ENCODE data around the gene LAPTM5.

Gene LAPTM5

DNA sequence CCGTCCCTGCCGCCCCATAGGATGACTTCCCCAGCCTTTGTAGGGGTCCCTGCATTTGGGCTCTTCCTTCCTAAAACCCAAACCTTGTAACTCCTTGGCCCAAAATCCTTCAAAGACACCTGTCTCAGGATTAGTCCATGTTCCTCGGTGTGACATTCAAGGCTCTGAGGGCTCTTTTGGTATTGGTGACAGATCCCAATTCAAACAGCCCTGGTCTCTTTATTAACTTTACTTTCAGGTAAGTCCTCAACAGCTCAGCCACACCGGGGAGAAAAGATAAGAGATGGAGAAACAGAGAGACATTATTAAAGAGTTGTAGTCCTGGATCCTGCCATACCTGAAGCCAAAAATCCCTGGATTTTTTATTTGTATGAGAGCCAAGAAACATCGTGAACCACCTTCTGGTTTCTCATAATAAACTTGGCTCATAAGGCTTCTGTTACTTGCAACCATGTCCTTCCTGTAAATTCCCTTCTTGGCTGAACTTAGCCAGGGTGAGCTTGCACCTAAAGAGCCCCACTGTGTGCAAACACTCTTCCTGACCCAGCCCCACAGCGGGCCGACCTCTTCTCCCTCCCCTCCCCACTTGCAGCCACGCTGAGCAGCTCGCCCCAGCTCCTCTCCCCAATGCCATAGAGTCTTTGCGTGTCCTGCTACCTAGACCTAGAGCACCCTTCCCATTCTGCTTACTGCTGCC lies 26.3 kb downstream of the LAPTM5 start:
- DNase-seq (ENCODE audit: low spot score) (no peak), FAIRE-seq (no peak)

DNA sequence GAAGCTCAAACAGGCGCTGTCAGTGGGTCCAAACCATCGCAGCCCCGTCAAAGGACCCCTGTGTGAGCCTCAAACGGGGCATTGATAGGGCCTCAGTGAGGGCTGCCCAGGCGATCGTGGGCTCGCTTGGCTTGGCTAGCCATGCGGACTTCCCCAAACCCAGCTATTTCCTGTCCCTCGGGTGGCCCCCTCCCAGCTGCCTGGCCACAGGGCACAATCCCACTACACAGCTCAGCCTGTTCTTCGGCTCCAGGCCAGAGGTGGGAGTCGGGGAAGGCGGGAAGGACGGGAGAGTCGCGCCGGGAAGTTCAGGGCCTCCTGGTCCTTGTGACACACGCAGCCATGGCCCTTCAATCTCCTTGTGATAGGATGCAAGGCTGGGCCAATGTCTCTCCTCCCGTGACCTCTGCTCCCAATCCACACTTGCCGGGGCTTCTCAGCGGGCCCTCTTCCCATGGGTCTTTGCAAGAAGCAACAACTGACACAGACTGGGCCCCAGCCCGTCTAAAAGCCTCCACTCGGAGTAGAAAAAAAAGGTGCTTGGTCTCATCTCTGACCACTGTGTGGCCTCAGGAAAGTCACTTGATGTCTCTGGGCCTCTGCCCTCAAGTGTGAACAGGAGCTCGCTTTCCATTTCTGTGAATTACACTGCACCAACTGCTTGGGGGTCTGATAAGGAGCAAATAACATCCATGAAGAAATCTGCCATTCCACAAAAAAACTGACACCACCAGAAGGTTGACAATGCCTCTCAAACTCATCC lies 27.0 kb downstream of the LAPTM5 start:
- DNase-seq (ENCODE audit: low spot score) (no peak), FAIRE-seq (no peak)

DNA sequence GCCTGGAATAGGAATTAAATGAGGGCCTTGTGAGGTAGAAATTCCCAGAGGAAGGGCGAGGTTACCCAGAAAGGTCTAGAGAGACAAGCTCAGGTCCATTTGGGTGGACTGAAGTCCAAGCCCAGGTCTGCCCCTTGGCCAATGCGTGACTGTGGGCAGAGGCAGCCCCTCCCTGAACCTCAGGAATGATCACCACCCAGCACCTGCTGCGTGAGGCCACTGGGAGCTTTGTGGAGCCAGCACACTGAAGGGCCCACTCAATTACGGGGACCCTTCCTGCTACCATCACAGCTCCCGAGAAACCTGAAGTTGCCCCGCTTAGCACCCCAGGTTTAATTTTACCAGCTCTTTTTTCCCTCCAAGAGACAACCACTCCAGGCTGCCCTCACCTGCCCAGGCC lies 27.7 kb downstream of the LAPTM5 start:
- DNase-seq (ENCODE audit: low spot score) (no peak), FAIRE-seq (no peak)

- no peak for DNase-seq (ENCODE audit: low spot score)
- no peak for FAIRE-seq
Measured at GRCh38 chr1:30728832-30729638, 28.5 kb downstream of the LAPTM5 start.

DNA sequence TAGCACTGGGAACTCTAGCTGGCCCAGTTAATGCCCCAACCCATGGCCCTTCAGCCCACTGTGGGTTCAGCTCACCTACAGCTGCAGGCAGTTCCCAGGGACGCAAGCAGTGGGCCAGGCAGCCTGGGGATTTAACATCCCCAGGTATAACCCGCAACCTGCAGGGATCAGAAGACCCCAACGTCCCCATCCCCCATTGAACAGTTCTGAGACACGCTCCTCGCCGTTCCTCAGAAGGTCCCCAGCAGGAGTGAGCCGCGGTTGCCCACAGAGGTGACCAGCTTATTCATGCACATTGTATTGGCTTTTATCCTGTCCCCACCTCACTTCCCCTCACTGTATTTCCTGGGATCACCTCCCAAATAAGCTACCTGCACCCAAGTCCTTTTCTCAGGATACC lies 29.2 kb downstream of the LAPTM5 start:
- FAIRE-seq (no peak), DNase-seq (ENCODE audit: low spot score) (no peak)

DNA sequence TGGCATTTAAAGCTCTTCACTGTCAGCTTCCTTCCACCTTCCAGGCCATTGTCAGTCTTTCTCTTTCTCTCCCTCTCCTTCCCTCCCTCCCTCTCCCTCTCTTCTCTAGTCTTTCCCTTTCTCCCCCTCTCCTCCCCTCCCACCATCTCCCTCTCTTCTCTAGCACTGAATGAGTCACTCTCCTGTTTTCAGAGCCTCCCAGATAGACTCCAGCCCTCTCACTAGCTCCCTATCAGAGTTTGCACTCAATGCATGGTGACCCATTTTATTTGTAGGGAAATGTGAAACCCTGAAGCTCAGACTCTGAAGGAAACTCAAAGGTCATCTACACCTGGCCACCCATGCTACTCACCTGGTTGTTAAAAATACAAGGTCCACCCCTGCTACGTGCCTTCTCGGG lies 29.8 kb downstream of the LAPTM5 start:
- DNase-seq (ENCODE audit: low spot score) (no peak), FAIRE-seq (no peak)

GRCh38 chr1:30726773-30727684 lies 30.5 kb downstream of the LAPTM5 start:
- no peak for FAIRE-seq
- DNase-seq (ENCODE audit: low spot score): no peak

DNA sequence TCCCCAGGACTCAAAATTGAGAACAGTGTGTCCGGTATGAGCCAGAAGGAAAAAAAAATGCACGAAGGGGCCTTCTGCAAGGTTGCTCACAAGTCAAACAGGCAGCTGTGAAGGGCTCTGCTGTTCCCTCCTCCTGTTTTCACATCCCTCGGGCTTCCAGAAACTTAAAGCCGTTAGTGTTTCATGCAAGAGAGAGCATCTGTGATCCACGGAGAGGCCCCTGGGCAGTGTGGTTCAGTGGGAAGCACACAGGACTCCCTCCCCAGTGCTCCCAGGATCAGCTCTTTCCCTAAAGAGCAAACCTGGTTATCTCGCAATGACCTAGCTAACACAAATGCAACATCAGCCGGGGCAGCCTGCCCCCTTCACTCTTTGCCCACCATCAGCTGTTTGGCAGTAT lies 31.3 kb downstream of the LAPTM5 start:
- no peak for DNase-seq (ENCODE audit: low spot score)
- no peak for FAIRE-seq

- DNase-seq (ENCODE audit: low spot score) (no peak), FAIRE-seq (peak; percentile 59)
Measured at GRCh38 chr1:30725450-30726095, 32.0 kb downstream of the LAPTM5 start.

- FAIRE-seq: no peak
- DNase-seq (ENCODE audit: low spot score): no peak
Measured at GRCh38 chr1:30724655-30725421, 32.7 kb downstream of the LAPTM5 start.

DNA sequence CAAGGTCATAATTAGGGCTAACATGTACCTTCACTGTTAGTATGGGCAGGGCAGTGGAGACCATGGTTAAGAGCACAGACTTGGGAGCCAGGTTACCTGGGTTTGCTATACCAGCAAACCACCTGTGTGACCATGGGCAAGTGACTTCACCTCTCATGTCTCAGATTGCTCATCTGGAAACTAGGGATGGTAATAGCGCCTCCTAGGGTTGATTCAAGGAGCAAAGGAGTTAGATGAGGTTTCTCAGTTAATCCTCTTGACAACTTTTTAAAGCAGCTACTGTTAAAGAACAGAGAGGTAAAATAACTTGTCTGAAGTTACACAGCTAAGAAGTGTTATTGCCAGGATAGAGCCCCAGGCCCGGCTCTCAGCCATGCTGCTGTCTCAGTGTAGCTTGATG lies 33.4 kb downstream of the LAPTM5 start:
- FAIRE-seq (no peak), DNase-seq (ENCODE audit: low spot score) (no peak)

DNA sequence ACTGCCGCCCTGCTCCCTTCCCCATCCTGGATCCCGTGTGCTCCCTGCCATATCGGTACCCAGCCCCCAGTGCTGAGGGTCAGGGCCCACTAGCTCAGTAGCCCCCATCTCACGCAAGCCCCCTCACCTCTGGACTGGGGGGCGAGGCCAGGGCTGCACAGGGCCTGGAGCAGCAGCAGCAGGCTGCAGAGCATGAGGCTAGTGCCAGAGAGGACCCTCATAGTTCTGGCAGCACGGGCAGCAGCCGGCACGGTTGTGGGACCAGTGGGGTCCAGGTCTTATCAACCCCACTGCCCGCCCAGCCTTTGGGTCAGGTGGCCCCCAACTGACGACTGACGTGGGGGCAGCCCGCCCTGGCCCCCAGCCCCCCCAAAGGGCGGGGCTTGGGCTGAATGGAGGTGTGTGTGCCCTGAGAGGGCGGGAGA lies 34.2 kb downstream of the LAPTM5 start, which contains the start of gene MATN1:
Gene MATN1, minus strand, starts transcription at position 255 of the 425 bp plus-strand sequence. Its CDS starts 34 bp downstream, at position 221.
- no peak for FAIRE-seq
- DNase-seq (ENCODE audit: low spot score): no peak

- no peak for DNase-seq (ENCODE audit: low spot score)
- no peak for FAIRE-seq
Measured at GRCh38 chr1:30721812-30722537, 35.6 kb downstream of the LAPTM5 start.

DNA sequence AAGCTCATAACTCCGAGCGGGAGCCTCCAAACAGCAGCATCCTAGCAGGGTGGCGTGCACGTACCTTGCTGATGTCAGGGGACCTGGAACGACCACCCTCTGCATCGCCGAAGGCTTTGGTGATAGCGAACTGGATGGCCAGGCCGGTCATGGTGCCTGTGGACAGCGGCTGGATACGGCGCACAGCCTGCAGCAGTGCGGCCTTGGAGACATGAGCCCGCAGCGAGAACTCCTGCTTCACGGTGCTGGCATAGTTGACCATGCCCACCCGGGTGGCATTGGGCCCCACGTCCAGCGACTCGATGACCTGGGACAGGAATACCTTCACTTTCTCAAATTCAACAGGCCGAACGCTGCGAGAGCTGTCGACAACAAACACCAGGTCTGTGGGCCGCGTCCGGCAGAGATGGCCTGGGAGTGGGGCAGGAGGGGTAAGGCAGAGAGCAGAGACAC lies 36.2 kb downstream of the LAPTM5 start:
- FAIRE-seq (no peak), DNase-seq (ENCODE audit: low spot score) (no peak)

DNA sequence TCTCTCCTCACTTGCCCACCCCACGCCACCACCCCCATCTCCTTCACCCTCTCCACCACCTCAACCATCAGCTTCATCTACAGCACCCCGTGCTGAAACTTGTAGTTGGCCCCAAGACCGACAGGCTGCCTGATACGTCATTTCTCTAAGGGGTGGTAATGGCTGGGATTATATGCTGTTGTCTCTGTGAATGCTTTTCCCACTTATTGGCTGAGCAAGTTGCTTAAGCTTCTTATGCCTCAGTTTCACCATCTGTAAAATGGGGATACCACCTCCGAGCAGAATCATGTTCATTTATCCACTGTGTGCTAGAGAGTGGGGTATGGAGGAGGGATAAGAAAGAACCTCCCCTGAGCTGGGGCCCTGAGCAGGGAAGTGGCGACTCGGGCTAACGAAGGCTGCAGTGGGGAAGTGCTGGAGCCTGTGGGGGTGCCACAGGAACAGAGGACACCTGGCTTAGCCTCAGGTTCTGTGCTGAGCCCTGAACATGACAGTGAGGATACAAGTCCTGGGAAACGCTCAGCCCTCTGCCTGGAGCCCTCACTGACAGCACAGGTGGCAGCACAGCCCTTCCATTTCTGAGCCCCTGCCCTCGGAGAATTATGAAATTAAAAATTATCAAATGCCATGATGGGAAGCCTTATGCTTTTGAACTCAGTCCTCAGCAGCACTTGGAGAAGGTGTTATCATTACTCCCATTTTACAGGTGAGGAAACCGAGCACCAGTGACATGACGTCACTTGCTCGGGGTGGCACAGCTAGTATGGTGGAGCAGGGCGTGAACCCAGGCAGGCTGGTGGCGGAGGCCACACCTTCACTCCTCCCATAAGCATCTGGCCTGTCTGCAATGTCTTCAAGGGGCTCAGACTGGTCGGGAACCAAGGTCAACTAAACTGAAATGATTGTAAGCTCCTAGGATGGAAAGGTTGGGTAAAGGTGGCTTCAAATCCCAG lies 37.0 kb downstream of the LAPTM5 start:
- no peak for DNase-seq (ENCODE audit: low spot score)
- FAIRE-seq: no peak

DNA sequence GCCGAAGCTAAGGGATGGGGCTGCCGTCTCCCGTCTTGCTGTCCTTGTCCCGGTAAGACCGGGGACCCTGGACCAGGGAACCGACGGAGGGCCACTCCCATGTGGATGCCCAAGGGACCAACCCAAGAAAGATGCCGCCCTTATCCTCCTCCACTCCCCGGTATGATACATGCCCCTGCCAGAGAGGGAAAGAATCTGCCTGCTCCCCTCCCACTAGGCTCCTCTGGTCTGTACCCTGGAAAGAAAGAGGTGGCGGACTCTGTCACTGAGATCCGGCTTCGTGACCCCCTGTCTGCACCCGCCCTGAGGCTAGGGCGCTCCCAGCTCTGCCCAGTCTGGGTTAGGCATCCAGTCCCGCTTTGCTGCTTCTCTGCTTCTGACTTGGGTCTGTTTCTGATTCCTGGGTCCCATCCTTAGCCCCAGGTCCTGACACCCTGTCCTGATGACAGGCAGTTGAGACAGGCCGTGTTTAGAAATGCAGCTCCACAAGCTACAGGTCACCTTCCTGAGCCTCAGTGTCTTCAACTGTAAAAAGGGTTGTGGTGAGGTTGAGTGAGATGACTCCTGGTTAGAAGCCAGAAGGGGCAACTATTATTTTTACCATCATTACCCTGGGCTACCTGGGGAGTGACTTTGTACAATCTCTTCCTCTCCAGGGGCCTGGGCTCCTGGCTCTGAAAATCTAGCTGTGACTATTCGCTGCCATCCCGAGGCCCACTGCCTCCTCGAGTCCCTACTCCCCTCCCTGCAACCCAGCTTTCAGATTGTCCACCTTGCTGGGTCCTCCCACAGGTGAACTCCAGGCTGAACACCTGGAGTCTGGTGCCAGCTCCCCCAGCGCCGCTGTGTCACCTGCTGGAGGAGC lies 37.9 kb downstream of the LAPTM5 start:
- FAIRE-seq: no peak

More for the DNA sequence above, 37.9 kb downstream of the LAPTM5 start:
- DNase-seq (ENCODE audit: low spot score): no peak
